WTC11 (cell line): ENCODE measurements around the gene ARHGAP40. TPM values are rescaled to one million over a fixed set of nuclear protein-coding genes. Genes with fewer than 3 reads are reported as not detected.

ENCODE experiments used
- AR ChIP-seq: fragments of 250-450 bp; sonication (Bioruptor Pico); IDR thresholded peaks from 2 replicates; pipeline ENCODE4 v1.9.0; 2021; ENCODE audit warnings: mild to moderate bottlenecking
- CBFB ChIP-seq: sonication (generic); formaldehyde crosslinking; IDR thresholded peaks from 2 replicates; pipeline ENCODE4 v1.8.1; 2022; ENCODE audit warnings: mild to moderate bottlenecking, low read depth, missing genetic modification reagents
- CTCF ChIP-seq: fragments of 200-600 bp; IDR thresholded peaks from 2 replicates; pipeline ENCODE4 v1.8.0; 2022; ENCODE audit warnings: antibody characterized with exemption
- ETV6 ChIP-seq: sonication (generic); formaldehyde crosslinking; IDR thresholded peaks from 2 replicates; pipeline ENCODE4 v1.8.1; 2022; ENCODE audit warnings: mild to moderate bottlenecking, missing genetic modification reagents
- FOXJ3 ChIP-seq: sonication (generic); formaldehyde crosslinking; IDR thresholded peaks from 2 replicates; pipeline ENCODE4 v1.9.0; 2021; ENCODE audit warnings: missing genetic modification reagents, mild to moderate bottlenecking, borderline replicate concordance
- FOXK1 ChIP-seq: sonication (generic); formaldehyde crosslinking; IDR thresholded peaks from 2 replicates; pipeline ENCODE4 v1.8.0; 2022; ENCODE audit warnings: mild to moderate bottlenecking, moderate library complexity, missing genetic modification reagents
- FOXP1 ChIP-seq: sonication (generic); formaldehyde crosslinking; IDR thresholded peaks from 2 replicates; pipeline ENCODE4 v1.8.0; 2022; ENCODE audit warnings: missing genetic modification reagents, mild to moderate bottlenecking, moderate library complexity, borderline replicate concordance
- FOXP4 ChIP-seq: sonication (generic); formaldehyde crosslinking; IDR thresholded peaks from 2 replicates; pipeline ENCODE4 v1.8.0; 2022; ENCODE audit warnings: mild to moderate bottlenecking, missing genetic modification reagents
- GABPB1 ChIP-seq: sonication (generic); formaldehyde crosslinking; IDR thresholded peaks from 2 replicates; pipeline ENCODE4 v1.8.1; 2023; ENCODE audit warnings: mild to moderate bottlenecking, missing genetic modification reagents
- GTF2I ChIP-seq: fragments of 250-450 bp; sonication (Bioruptor Pico); conservative IDR thresholded peaks from 2 replicates; pipeline ENCODE4 v1.4.0; 2021; ENCODE audit warnings: mild to moderate bottlenecking
- HMGA2 ChIP-seq: fragments of 250-450 bp; sonication (Bioruptor Pico); IDR thresholded peaks from 2 replicates; pipeline ENCODE4 v1.4.0; 2021; ENCODE audit warnings: mild to moderate bottlenecking, moderate library complexity
- MYBL2 ChIP-seq: sonication (generic); formaldehyde crosslinking; IDR thresholded peaks from 2 replicates; pipeline ENCODE4 v1.8.1; 2023; ENCODE audit warnings: mild to moderate bottlenecking, moderate library complexity, missing genetic modification reagents
- NR1H2 ChIP-seq: sonication (generic); formaldehyde crosslinking; IDR thresholded peaks from 2 replicates; pipeline ENCODE4 v1.9.0; 2021; ENCODE audit warnings: mild to moderate bottlenecking, moderate library complexity, missing genetic modification reagents
- RORB ChIP-seq: fragments of 250-450 bp; sonication (Bioruptor Pico); IDR thresholded peaks from 2 replicates; pipeline ENCODE4 v1.9.0; 2021; ENCODE audit warnings: mild to moderate bottlenecking
- TEAD4 ChIP-seq: sonication (generic); formaldehyde crosslinking; IDR thresholded peaks from 2 replicates; pipeline ENCODE4 v1.8.0; 2022; ENCODE audit warnings: mild to moderate bottlenecking, missing genetic modification reagents
- TP53 ChIP-seq: sonication (generic); formaldehyde crosslinking; IDR thresholded peaks from 2 replicates; pipeline ENCODE4 v1.8.1; 2023; ENCODE audit warnings: mild to moderate bottlenecking, missing genetic modification reagents
- ZMAT4 ChIP-seq: fragments of 250-450 bp; sonication (Bioruptor Pico); IDR thresholded peaks from 2 replicates; pipeline ENCODE4 v1.9.0; 2021; ENCODE audit warnings: mild to moderate bottlenecking
- ZNF138 ChIP-seq: sonication (generic); formaldehyde crosslinking; conservative IDR thresholded peaks from 2 replicates; pipeline ENCODE4 v1.8.1; 2022; ENCODE audit warnings: mild to moderate bottlenecking, moderate library complexity, missing genetic modification reagents
- total RNA-seq: library from RNA; stranded (reverse); gene quantifications from 3 replicates; pipeline ENCODE4 v1.2.3, GENCODE V29; 2021
- TF ChIP-seq, protein P1 (sequence below): fragments of 250-450 bp; sonication (Bioruptor Pico); conservative IDR thresholded peaks from 2 replicates; pipeline ENCODE4 v1.9.0; 2021; ENCODE audit warnings: mild to moderate bottlenecking
- TF ChIP-seq, protein P2 (sequence below): sonication (generic); formaldehyde crosslinking; IDR thresholded peaks from 2 replicates; pipeline ENCODE4 v1.8.0; 2023; ENCODE audit warnings: missing genetic modification reagents
- TF ChIP-seq, protein P3 (sequence below): sonication (generic); formaldehyde crosslinking; IDR thresholded peaks from 2 replicates; pipeline ENCODE4 v1.8.1; 2023; ENCODE audit warnings: mild to moderate bottlenecking, missing genetic modification reagents, moderate library complexity
- TF ChIP-seq, protein P4 (sequence below): sonication (generic); formaldehyde crosslinking; IDR thresholded peaks from 2 replicates; pipeline ENCODE4 v1.8.1; 2022; ENCODE audit warnings: mild to moderate bottlenecking, moderate library complexity, missing genetic modification reagents
- TF ChIP-seq, protein P5 (sequence below): sonication (generic); formaldehyde crosslinking; conservative IDR thresholded peaks from 2 replicates; pipeline ENCODE4 v1.8.1; 2022; ENCODE audit warnings: mild to moderate bottlenecking, missing genetic modification reagents
- TF ChIP-seq, protein P6 (sequence below): sonication (generic); formaldehyde crosslinking; IDR thresholded peaks from 2 replicates; pipeline ENCODE4 v1.8.0; 2022; ENCODE audit warnings: mild to moderate bottlenecking, missing genetic modification reagents

Gene ARHGAP40
- total RNA-seq, 1 experiment from 2014 or later = 0.72 TPM

DNA sequence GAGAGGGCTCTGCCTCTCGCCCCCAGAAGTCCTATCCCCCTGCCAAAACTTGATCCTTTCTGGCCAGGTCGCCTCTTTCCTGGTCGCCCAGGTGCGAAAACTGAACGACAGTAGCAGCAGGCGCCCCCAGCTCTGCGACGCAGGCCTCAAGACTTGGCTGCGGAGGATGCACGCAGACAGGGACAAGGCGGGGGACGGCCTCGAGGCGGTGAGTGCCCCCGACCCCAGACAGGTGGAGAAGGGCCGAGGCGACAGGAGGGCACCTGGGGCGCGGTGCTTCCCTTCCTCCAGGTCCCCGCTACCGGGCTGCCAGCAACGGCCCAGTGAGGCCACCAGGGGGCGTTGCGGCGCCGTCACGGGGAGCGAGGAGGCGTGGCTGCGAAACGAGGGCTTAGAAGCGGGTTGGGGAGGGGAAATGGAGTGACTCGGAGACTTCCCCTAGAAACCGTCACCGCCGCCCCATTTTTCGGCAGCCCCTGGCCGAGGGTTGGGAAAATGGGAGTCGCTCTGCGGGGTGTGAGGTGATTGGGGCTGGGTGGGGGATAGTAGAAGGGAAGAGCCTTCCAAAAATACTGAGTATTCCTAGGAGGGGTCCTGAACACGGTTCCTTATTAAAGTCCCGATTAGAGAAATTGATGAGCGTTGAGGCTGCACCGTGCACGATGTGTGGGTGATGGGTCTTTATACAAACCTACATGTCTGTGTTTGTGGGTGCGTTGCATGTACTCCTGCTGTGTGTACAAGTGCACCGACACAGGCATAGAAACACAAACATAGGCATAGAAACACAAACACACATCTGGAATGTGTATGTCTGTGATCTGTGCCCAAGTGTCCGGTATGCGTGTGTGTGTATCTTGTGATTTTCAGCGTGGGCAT, 44.6 kb downstream of the ARHGAP40 start (continued):
- TF ChIP-seq AR (CRISPR knock-in tag) = no peak
- no peak for TF ChIP-seq NR1H2 (CRISPR knock-in tag)
- TF ChIP-seq, protein P1, sequence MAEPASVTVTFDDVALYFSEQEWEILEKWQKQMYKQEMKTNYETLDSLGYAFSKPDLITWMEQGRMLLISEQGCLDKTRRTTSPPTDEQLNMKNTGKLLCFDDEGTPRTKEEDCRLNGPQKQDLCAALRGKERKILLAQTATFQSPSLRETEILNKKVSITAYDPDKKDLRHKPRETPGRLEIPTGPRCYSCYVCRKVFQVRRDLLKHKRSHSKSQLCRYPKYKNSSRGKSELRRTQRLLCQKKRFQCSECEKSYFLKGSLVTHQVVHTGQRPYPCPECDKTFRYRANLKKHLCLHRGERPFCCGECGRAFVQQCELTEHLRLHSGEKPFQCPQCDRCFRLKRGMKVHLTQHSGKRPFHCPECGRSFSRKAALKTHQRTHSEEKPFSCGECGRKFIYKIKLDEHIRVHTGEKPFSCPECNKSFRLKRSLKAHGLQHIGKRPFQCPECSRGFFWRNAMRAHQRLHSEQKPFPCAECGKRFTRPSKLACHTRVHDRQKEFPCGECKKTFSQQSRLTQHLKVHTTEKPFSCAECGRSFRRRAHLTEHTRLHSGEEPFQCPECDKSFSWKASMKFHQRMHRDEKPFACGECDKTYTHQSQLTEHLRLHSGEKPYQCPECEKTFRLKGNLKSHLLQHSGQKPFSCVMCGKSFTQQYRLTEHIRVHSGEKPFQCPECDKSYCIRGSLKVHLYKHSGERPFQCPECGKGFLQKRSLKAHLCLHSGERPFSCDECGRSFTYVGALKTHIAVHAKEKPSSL (CRISPR knock-in tag) = no peak
- TF ChIP-seq GTF2I (CRISPR knock-in tag) = no peak
- TF ChIP-seq, protein P2, sequence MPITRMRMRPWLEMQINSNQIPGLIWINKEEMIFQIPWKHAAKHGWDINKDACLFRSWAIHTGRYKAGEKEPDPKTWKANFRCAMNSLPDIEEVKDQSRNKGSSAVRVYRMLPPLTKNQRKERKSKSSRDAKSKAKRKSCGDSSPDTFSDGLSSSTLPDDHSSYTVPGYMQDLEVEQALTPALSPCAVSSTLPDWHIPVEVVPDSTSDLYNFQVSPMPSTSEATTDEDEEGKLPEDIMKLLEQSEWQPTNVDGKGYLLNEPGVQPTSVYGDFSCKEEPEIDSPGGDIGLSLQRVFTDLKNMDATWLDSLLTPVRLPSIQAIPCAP (CRISPR knock-in tag) = no peak
- no peak for TF ChIP-seq TP53 (CRISPR knock-in tag)
- no peak for TF ChIP-seq FOXJ3 (CRISPR knock-in tag)
- TF ChIP-seq FOXP4 (CRISPR knock-in tag) = no peak
- TF ChIP-seq GABPB1 (CRISPR knock-in tag) = peak; percentile 56
- TF ChIP-seq ZMAT4 = no peak
- TF ChIP-seq MYBL2 = no peak
- TF ChIP-seq HMGA2 (CRISPR knock-in tag) = no peak
- TF ChIP-seq, protein P3, sequence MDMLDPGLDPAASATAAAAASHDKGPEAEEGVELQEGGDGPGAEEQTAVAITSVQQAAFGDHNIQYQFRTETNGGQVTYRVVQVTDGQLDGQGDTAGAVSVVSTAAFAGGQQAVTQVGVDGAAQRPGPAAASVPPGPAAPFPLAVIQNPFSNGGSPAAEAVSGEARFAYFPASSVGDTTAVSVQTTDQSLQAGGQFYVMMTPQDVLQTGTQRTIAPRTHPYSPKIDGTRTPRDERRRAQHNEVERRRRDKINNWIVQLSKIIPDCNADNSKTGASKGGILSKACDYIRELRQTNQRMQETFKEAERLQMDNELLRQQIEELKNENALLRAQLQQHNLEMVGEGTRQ (CRISPR knock-in tag) = peak; percentile 64; the same call in 1 of the 2 replicates
- TF ChIP-seq FOXK1 (CRISPR knock-in tag) = no peak; the same call in 1 of the 2 replicates
- TF ChIP-seq, protein P4, sequence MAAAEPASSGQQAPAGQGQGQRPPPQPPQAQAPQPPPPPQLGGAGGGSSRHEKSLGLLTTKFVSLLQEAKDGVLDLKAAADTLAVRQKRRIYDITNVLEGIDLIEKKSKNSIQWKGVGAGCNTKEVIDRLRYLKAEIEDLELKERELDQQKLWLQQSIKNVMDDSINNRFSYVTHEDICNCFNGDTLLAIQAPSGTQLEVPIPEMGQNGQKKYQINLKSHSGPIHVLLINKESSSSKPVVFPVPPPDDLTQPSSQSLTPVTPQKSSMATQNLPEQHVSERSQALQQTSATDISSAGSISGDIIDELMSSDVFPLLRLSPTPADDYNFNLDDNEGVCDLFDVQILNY (CRISPR knock-in tag) = peak; percentile 59; the same call in 1 of the 2 replicates
- TF ChIP-seq ZNF138 (CRISPR knock-in tag) = 0 out of 2 replicates have a peak, but pooled peaks have one; percentile 71
- TF ChIP-seq CTCF = peak; percentile 91
- TF ChIP-seq, protein P5, sequence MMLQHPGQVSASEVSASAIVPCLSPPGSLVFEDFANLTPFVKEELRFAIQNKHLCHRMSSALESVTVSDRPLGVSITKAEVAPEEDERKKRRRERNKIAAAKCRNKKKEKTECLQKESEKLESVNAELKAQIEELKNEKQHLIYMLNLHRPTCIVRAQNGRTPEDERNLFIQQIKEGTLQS (CRISPR knock-in tag) = no peak
- no peak for TF ChIP-seq TEAD4 (CRISPR knock-in tag)
- TF ChIP-seq ETV6 (CRISPR knock-in tag) = no peak
- TF ChIP-seq, protein P6, sequence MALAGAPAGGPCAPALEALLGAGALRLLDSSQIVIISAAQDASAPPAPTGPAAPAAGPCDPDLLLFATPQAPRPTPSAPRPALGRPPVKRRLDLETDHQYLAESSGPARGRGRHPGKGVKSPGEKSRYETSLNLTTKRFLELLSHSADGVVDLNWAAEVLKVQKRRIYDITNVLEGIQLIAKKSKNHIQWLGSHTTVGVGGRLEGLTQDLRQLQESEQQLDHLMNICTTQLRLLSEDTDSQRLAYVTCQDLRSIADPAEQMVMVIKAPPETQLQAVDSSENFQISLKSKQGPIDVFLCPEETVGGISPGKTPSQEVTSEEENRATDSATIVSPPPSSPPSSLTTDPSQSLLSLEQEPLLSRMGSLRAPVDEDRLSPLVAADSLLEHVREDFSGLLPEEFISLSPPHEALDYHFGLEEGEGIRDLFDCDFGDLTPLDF (CRISPR knock-in tag) = no peak
- TF ChIP-seq FOXP1 = no peak; the same call in 1 of the 2 replicates
- TF ChIP-seq CBFB (CRISPR knock-in tag) = 0 out of 2 replicates have a peak, but pooled peaks have one; percentile 68
- no peak for TF ChIP-seq RORB
